Measurements from ENCODE around the gene FBXO31.

Gene FBXO31

GRCh38 chr16:87393680-87394055, 10.1 kb upstream of the FBXO31 start:
- peak overlapping the region; percentile 43 for H3K27ac ChIP-seq (ENCODE audit: low read depth, low read length, poor library complexity, severe bottlenecking)
- peak overlapping the region; percentile 77 for H3K9ac ChIP-seq (ENCODE audit: low read length)
- no peaks in the 10 kb centered on the region for H3F3A ChIP-seq (ENCODE audit: insufficient read depth, low read length)
- H3K4me2 ChIP-seq (ENCODE audit: low read length) = peak overlapping the region; percentile 99
- H3K9me3 ChIP-seq (ENCODE audit: low read length) = no peaks in the 10 kb centered on the region
- H3K9me2 ChIP-seq (ENCODE audit: low read depth, low read length) = no peaks in the 10 kb centered on the region
- peaks cover 44% of the 10 kb centered on the region for H3K79me2 ChIP-seq (ENCODE audit: insufficient read depth, low read length)
- peaks cover 10% of the 10 kb centered on the region; the same call in 1 of the 2 replicates for H3K36me3 ChIP-seq (ENCODE audit: insufficient read depth, low read length)
- H3K4me1 ChIP-seq (ENCODE audit: insufficient read depth, low read length, severe bottlenecking) = peaks cover 37% of the 10 kb centered on the region
- H4K20me1 ChIP-seq (ENCODE audit: insufficient read depth, low read length) = no peaks in the 10 kb centered on the region
- peak overlapping the region; percentile 87 for H3K4me3 ChIP-seq (ENCODE audit: low read depth, low read length, poor library complexity, severe bottlenecking)
- no peak for TF ChIP-seq EZH2 (IDR thresholded peaks at IDR 0.05; ENCODE audit: borderline replicate concordance, low read length)
- no peak for TF ChIP-seq CTCF (IDR thresholded peaks at IDR 0.05; ENCODE audit: low read length)
- H3K27me3 ChIP-seq (ENCODE audit: insufficient read depth, low read length) = no peaks in the 10 kb centered on the region
- H2AFZ ChIP-seq (ENCODE audit: low read length) = no peak overlapping the region

GRCh38 chr16:87392821-87393679, 9.5 kb upstream of the FBXO31 start:
- H3K36me3 ChIP-seq (ENCODE audit: insufficient read depth, low read length) = peaks cover 4% of the 10 kb centered on the region; the same call in 1 of the 2 replicates
- no peak overlapping the region for H2AFZ ChIP-seq (ENCODE audit: low read length)
- H3K9ac ChIP-seq (ENCODE audit: low read length) = peak overlapping the region; percentile 77
- H3K9me3 ChIP-seq (ENCODE audit: low read length) = no peaks in the 10 kb centered on the region
- H3K79me2 ChIP-seq (ENCODE audit: insufficient read depth, low read length) = peaks cover 44% of the 10 kb centered on the region
- H4K20me1 ChIP-seq (ENCODE audit: insufficient read depth, low read length) = no peaks in the 10 kb centered on the region
- H3K9me2 ChIP-seq (ENCODE audit: low read depth, low read length) = no peaks in the 10 kb centered on the region
- no peaks in the 10 kb centered on the region for H3F3A ChIP-seq (ENCODE audit: insufficient read depth, low read length)
- peak overlapping the region; percentile 87 for H3K4me3 ChIP-seq (ENCODE audit: low read depth, low read length, poor library complexity, severe bottlenecking)
- peaks cover 43% of the 10 kb centered on the region for H3K4me1 ChIP-seq (ENCODE audit: insufficient read depth, low read length, severe bottlenecking)
- peak overlapping the region; percentile 43 for H3K27ac ChIP-seq (ENCODE audit: low read depth, low read length, poor library complexity, severe bottlenecking)
- peak overlapping the region; percentile 99 for H3K4me2 ChIP-seq (ENCODE audit: low read length)
- TF ChIP-seq EZH2 (IDR thresholded peaks at IDR 0.05; ENCODE audit: borderline replicate concordance, low read length) (no peak), CTCF (IDR thresholded peaks at IDR 0.05; ENCODE audit: low read length) (peak; percentile 45; the same call in 1 of the 2 replicates)
- no peaks in the 10 kb centered on the region for H3K27me3 ChIP-seq (ENCODE audit: insufficient read depth, low read length)

- H2AFZ ChIP-seq (ENCODE audit: low read length) = no peak within 1 kb of the TSS
- H3K9me2 ChIP-seq (ENCODE audit: low read depth, low read length) = no peaks in the 10 kb centered on the region
- no peaks in the 10 kb centered on the region for H3K9me3 ChIP-seq (ENCODE audit: low read length)
- H3K79me2 ChIP-seq (ENCODE audit: insufficient read depth, low read length) = peaks cover 38% of the 10 kb centered on the region
- H3K27me3 ChIP-seq (ENCODE audit: insufficient read depth, low read length) = no peaks in the 10 kb centered on the region
- peak within 1 kb of the TSS; percentile 99 for H3K4me2 ChIP-seq (ENCODE audit: low read length)
- H3K4me1 ChIP-seq (ENCODE audit: insufficient read depth, low read length, severe bottlenecking) = peaks cover 51% of the 10 kb centered on the region
- H3F3A ChIP-seq (ENCODE audit: insufficient read depth, low read length) = no peaks in the 10 kb centered on the region
- TF ChIP-seq CTCF (IDR thresholded peaks at IDR 0.05; ENCODE audit: low read length) = no peak
- no peak for TF ChIP-seq EZH2 (IDR thresholded peaks at IDR 0.05; ENCODE audit: borderline replicate concordance, low read length)
- H3K4me3 ChIP-seq (ENCODE audit: low read depth, low read length, poor library complexity, severe bottlenecking) = peak within 1 kb of the TSS; percentile 87
- H4K20me1 ChIP-seq (ENCODE audit: insufficient read depth, low read length) = no peaks in the 10 kb centered on the region
- H3K27ac ChIP-seq (ENCODE audit: low read depth, low read length, poor library complexity, severe bottlenecking) = peak within 1 kb of the TSS; percentile 71
- H3K9ac ChIP-seq (ENCODE audit: low read length) = peak within 1 kb of the TSS; percentile 77
- peaks cover 4% of the 10 kb centered on the region; the same call in 1 of the 2 replicates for H3K36me3 ChIP-seq (ENCODE audit: insufficient read depth, low read length)
These were observed 8.6 kb upstream of the FBXO31 start, which contains the start of gene MAP1LC3B for GRCh38 chr16:87391950-87392820. MAP1LC3B (plus strand) TSS chr16:87392336; CDS start chr16:87392428, 92 bp downstream.
